Ascending aorta (tissue), 2 donors: ENCODE data around the gene OR10K2. TPM values are rescaled to one million over a fixed set of nuclear protein-coding genes. Genes with fewer than 3 reads are reported as not detected.

ENCODE experiments used
- DNase-seq, 2 donors: peaks; one replicate each; pipeline ENCODE4 v3.0.0-alpha.2; 2019; ENCODE audit warnings: low spot score in 2 of 2
- H3K27ac ChIP-seq, 2 donors: fragments of 200-600 bp; sonication (generic); one replicate each; pipeline ENCODE4 v1.5.1; 2016 to 2017; ENCODE audit warnings: mild to moderate bottlenecking in 1 of 2
- H3K27me3 ChIP-seq: fragments of 200-600 bp; sonication (generic); one replicate; pipeline ENCODE4 v1.5.1; 2017
- H3K36me3 ChIP-seq, 2 donors: fragments of 200-600 bp; sonication (generic); one replicate each; pipeline ENCODE4 v1.5.1; 2016
- H3K4me1 ChIP-seq, 2 donors: fragments of 200-600 bp; sonication (generic); one replicate each; pipeline ENCODE4 v1.5.1; 2016 to 2017; ENCODE audit warnings: mild to moderate bottlenecking in 1 of 2
- H3K4me3 ChIP-seq, 2 donors: fragments of 200-600 bp; sonication (generic); one replicate each; pipeline ENCODE4 v1.5.1; 2016 to 2017; ENCODE audit warnings: mild to moderate bottlenecking in 1 of 2
- H3K9me3 ChIP-seq, 2 donors: fragments of 200-600 bp; sonication (generic); one replicate each; pipeline ENCODE4 v1.5.1; 2016
- CTCF ChIP-seq, 3 experiments: fragments of 200-600 bp in 2 of 3; fragments of 450-650 bp in 1 of 3; sonication (generic) in 2 of 3; IDR thresholded peaks; one replicate each; pipeline ENCODE4 v1.5.1; 2016 to 2019; ENCODE audit warnings: antibody characterized with exemption in 3 of 3, mild to moderate bottlenecking in 1 of 3, moderate library complexity in 1 of 3
- intact Hi-C: fragments of 100-400 bp; cut with DNase I; formaldehyde crosslinking; loops from one replicate; pipeline ENCODE4 v1.15.1; 2023
- total RNA-seq: library from RNA; depleted of rRNA; stranded (reverse); fragments of >200 nt; gene quantifications from one replicate; pipeline ENCODE4 v1.1.0, GENCODE V29; 2016

OR10K2 gene
- total RNA-seq, 1 donor from 2014 or later, result not detected

- no peak for DNase-seq
- intact Hi-C loops, result no loop called here
- no peak for TF ChIP-seq CTCF (IDR thresholded peaks at IDR 0.05)
Measured at GRCh38 chr1:158371188-158371953, 54.7 kb downstream of the OR10K2 start.

More at GRCh38 chr1:158371188-158371953, 54.7 kb downstream of the OR10K2 start:
- no peak overlapping the region for H3K4me3 ChIP-seq
- no peaks in the 10 kb centered on the region for H3K4me1 ChIP-seq
- peaks cover 0 to 3% of the 10 kb centered on the region in 2 donors for H3K9me3 ChIP-seq
- H3K27me3 ChIP-seq, result no peaks in the 10 kb centered on the region
- H3K36me3 ChIP-seq, result no peaks in the 10 kb centered on the region
- H3K27ac ChIP-seq, result no peak overlapping the region

Other genes with a start within 250 kb of the OR10K2 start
- gene CD1D, start 245.3 kb downstream of the OR10K2 start, total RNA-seq, result not detected
- not detected for gene CD1A, start 171.8 kb downstream of the OR10K2 start, total RNA-seq
- gene CD1C, start 136.3 kb downstream of the OR10K2 start, total RNA-seq, result not detected
- gene CD1B, start 94.7 kb downstream of the OR10K2 start, total RNA-seq, result not detected
- gene CD1E, start 72.3 kb downstream of the OR10K2 start, total RNA-seq, result not detected
- not detected for gene OR10T2, start 26.8 kb downstream of the OR10K2 start, total RNA-seq
- not detected for gene OR10K1, start 35.6 kb upstream of the OR10K2 start, total RNA-seq
- not detected for gene OR10R2, start 46.0 kb upstream of the OR10K2 start, total RNA-seq
- not detected for gene OR6Y1, start 128.2 kb upstream of the OR10K2 start, total RNA-seq
- not detected for gene OR6P1, start 144.3 kb upstream of the OR10K2 start, total RNA-seq
- gene OR10X1, start 153.7 kb upstream of the OR10K2 start, total RNA-seq, result not detected
- not detected for gene OR10Z1, start 179.0 kb upstream of the OR10K2 start, total RNA-seq